ENCODE data around the gene NEDD4.

- TF ChIP-seq POLR2A (IDR thresholded peaks at IDR 0.05): no peak
- TF ChIP-seq CTCF (IDR thresholded peaks at IDR 0.05): no peak
- no peak for TF ChIP-seq EP300 (IDR thresholded peaks at IDR 0.05)
- no peak for TF ChIP-seq POLR2AphosphoS5 (IDR thresholded peaks at IDR 0.05)
Measured at GRCh38 chr15:55782901-55783300, 210.5 kb downstream of the NEDD4 start.

Measured in upper lobe of left lung (tissue), 4 donors.